NCI-H128 (cell line): ENCODE measurements around the gene MMRN1.

Source experiments
- DNase-seq: peaks from one replicate; lab custom pipeline; 2025; ENCODE audit not compliant: unreplicated experiment; lab: John Stamatoyannopoulos, UW

Gene MMRN1

DNA sequence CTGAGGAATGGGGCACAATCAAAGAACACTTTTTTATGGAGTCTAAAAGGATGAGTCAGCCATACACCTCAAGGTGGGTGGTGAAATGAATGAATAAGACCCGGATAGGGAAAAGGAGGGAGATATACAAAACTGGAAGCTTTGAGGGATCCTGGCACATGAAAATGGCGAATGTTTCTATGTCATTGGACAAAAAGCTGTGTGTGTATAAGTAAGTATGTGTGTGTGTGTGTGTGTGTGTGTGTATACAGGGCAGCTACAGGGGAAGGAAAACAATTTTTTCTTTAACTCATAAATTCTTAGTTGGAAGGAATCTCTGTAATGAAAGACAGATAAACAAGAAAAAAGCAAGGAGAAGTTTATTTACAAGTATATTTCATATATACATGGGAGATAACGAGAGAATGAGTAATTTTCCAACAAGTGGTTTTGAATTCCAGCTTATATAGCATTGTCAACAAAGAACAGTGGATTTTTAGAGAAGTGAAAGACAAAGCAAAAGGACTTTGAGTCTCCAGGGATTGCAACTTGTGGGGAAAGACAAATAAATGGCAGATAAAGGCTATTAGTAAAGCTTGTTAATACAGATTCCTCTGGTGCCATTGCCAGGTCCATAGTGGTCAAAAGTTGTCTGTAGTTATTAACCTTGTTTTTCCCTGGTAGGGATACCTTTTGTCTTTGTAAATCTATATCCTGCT is 99.7 kb downstream of the MMRN1 start:
- no peak for DNase-seq

DNA sequence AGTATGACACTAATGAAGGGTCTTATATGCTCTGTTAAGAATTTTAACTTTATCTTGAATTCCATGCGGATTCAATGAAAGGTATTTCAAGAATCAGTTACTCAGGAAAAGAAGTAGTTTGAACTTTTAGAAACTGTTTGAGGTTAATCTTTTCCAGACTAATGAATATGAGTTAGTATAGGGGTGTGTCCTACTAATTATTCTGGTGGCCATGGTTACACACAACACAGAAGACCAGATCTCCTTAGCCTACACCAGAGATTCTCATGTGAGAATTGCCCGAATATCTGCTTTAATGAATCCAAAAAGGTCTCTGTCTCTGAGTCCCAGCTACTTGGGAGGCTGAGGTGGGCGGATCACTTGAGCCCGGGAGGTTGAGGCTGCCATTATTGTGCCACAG is 100.4 kb downstream of the MMRN1 start:
- DNase-seq: no peak

DNA sequence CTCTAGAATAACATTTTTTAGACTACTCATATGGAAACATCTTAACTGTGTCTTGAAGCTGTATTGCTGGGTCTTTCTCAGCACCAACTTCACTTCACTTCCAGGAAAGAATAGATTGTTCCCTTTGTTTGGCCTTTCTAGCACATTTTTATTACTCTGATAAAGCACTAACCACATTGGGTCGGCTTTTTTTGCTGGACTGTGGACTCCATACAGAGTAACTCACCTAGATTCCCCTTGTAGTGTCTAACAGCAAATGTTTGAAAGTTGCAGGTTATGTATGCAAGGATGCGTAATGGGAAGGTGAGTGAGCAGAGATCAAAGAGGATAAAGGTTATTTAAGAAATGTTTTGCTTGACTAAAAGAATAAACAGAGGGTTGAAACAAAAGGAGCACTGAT is 101.2 kb downstream of the MMRN1 start:
- DNase-seq: no peak

DNA sequence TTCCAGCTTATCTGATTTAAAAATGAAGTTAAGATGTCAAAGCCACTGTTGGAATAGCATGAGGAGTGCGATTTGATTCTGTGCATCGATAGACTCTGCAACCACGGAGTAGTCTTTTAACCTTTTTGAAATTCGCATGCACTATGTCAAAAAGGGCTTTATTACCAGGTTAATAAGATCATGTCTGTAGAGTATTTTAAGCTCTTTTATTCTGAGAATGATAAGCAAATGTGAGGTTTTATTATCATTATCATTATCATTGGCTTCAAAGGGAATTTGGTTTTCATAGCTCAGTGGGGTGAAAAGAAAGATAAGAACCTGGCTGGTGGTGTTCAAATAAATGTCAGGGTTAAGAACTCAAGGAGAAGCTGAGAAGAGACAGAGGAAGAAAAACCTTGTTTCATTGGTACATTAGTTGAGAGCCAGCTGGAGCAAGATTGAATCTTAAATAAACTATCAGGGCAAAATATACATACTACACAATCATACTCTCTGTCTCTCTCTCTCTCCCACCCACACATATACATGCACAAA is 102.6 kb downstream of the MMRN1 start:
- no peak for DNase-seq

DNA sequence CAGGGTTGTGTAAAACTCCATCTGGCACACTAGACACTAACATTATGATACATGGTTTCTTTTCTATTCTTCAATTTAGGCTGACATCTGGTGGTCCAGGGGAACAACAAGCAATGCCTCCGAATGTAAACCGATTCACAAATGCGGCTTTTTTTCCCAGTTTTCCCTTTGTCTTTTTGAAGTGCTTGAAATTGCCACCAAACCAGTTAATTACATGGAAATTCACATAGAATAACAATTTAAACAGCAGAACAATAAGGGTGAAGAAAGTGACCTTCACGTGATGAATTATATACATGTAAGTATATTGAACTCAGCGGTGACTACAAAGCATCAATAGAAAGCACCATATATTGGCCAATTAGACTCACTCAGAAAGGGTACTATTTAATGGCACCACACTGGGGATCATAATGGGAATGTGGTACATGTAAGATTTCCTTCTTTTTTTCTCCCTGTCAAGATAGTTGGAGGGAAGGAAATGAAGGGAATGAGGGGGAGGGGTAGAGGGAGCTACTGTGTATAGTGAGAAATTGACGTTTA is 103.9 kb downstream of the MMRN1 start:
- no peak for DNase-seq

DNA sequence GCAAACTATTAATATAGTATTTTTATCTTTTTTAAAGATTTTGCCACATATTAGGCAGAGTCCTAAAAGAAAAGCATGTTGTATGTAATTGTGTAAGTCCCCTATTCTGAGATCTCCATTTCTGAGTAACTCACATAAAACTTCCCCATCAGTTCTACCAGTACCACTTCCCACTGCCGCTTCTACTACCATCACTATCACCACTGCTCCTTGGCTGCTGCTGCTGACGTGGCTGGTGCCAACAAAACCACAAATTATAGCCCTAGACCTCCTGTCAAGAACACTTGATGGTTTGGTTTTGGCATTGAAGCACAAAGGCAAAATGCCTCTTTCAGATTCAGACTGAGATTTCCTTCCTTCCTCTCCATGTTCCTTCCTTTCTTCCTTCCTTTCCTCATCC is 106.4 kb downstream of the MMRN1 start:
- DNase-seq: no peak

DNA sequence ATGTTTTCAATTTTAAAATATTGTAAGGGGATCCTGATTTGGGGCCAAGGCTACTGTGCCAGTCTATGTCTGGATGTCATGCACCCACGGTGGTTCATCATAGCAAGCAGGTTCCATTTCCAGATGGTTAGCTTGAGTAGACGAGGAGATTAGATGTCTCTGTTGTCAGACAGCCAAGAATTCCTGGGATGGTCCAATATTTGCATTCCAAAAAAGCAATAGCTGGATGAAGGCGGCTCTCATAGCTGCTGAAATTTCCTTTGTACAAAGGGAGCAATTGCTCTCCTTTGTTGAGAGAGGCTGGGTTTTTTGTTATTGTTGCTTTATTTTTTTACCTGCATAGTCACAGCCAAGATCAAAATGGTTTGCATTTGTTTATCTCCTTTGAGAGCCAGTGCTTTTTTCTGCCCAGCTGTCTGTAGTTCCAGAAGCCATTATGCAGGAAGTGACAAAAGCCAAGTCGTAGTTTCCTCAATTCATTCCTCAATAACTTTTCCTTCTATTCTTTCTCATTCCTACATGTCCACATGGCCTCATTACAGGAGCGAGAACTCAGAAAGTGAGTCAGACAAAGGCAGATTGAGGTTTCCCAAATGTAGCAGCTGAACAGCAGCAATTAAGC is 107.9 kb downstream of the MMRN1 start:
- no peak for DNase-seq
